ENCODE data around the gene GPR162. TPM values are rescaled to one million over a fixed set of nuclear protein-coding genes. Genes with fewer than 3 reads are reported as not detected.

Gene GPR162
- total and polyA plus RNA-seq, 7 donors, result 1.2 to 16.1 (median 7.3) TPM

- no peaks in the 10 kb centered on the region for H3K9me3 ChIP-seq
- peak; percentile 97 for DNase-seq
- H3K36me3 ChIP-seq, result peaks cover 0 to 18% (median 6%) of the 10 kb centered on the region in 4 donors
- no peaks in the 10 kb centered on the region for H3K27me3 ChIP-seq
- intact Hi-C loops (cut with DNase I), result loop anchor here (5.0 kb wide), 2 partner anchors 60 to 210 kb away; partner anchors contain the start of gene PTMS
- 4 to 12% methylated on average over 8 of the region's 8 CpGs for WGBS, 2 donors
- H3K4me1 ChIP-seq, result peaks cover 3 to 52% (median 35%) of the 10 kb centered on the region in 4 donors
- H3K27ac ChIP-seq, result peak overlapping the region; percentile 80 to 91 (median 86)
- H3K4me3 ChIP-seq, result peak overlapping the region in 1 of 4 donors; percentile 69
- TF ChIP-seq EP300 (IDR thresholded peaks at IDR 0.05) (no peak), CTCF (IDR thresholded peaks at IDR 0.05) (no peak), POLR2A (IDR thresholded peaks at IDR 0.05) (no peak), POLR2AphosphoS5 (IDR thresholded peaks at IDR 0.05) (peak in 1 of 4 donors; percentile 67)
Observed at GRCh38 chr12:6827437-6827911, 5.9 kb downstream of the GPR162 start.

DNA sequence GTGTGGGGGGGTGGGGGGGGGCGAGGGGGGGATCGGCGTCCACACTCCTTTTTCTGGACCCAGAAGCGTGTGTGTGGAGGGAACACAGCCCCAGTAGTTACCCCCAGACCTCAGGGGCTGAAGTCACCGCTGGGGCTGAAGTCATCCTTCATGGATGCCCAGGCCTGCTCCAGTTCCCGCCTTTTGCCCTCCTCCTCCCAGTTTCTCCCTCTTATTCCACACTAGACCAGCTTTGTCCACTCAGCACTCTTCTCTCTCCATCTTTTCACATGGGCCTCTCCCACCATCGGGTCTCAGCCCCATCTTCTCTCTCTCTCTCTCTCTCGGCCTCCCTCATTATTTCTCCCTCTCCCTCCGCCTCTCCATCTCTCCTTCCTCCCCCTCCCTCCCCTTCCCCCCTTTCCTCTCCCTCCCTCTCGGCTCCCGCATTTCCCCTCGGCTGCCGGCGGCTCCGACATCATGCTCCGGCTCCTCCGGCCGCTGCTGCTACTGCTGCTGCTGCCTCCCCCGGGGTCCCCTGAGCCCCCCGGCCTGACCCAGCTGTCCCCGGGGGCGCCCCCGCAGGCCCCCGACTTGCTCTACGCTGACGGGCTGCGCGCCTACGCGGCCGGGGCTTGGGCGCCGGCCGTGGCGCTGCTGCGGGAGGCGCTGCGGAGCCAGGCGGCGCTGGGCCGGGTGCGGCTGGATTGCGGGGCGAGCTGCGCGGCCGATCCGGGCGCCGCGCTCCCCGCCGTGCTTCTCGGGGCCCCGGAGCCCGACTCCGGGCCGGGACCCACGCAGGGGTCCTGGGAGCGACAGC is 6.6 kb downstream of the GPR162 start, which contains the start of gene P3H3:
TSS of gene P3H3 (plus strand) at position 426 of the 799 bp plus-strand sequence. CDS start at position 460, 34 bp downstream.
- Histone ChIP-seq H3K9me3 (no peaks in the 10 kb centered on the region), H3K27me3 (no peaks in the 10 kb centered on the region), H3K4me1 (peaks cover 3 to 52% (median 35%) of the 10 kb centered on the region in 4 donors), H3K36me3 (peaks cover 0 to 18% (median 6%) of the 10 kb centered on the region in 4 donors), H3K27ac (peak within 1 kb of the TSS; percentile 80 to 91 (median 86)), H3K4me3 (peak within 1 kb of the TSS; percentile 69 to 97 (median 82))
- intact Hi-C loops (cut with DNase I), result loop anchor here (5.0 kb wide), 2 partner anchors 61 to 211 kb away; partner anchors contain the start of gene PTMS
- 1 to 2% methylated on average over 59 to 60 of the region's 60 CpGs for WGBS, 2 donors
- DNase-seq, result no peak
- TF ChIP-seq CTCF (IDR thresholded peaks at IDR 0.05) (no peak), EP300 (IDR thresholded peaks at IDR 0.05) (no peak), POLR2AphosphoS5 (IDR thresholded peaks at IDR 0.05) (peak in 2 of 4 donors; percentile 26 to 54), POLR2A (IDR thresholded peaks at IDR 0.05) (no peak)

- Histone ChIP-seq H3K27ac (peak overlapping the region; percentile 80 to 91 (median 86)), H3K27me3 (no peaks in the 10 kb centered on the region), H3K4me1 (peaks cover 3 to 56% (median 38%) of the 10 kb centered on the region in 4 donors), H3K36me3 (peaks cover 0 to 24% (median 6%) of the 10 kb centered on the region in 4 donors), H3K4me3 (peak overlapping the region; percentile 69 to 97 (median 82)), H3K9me3 (no peaks in the 10 kb centered on the region)
- intact Hi-C loops (cut with DNase I), result loop anchor here (5.0 kb wide), 2 partner anchors 62 to 212 kb away; partner anchors contain the start of gene PTMS
- peak; percentile 84 for DNase-seq
- no peak for TF ChIP-seq POLR2A (IDR thresholded peaks at IDR 0.05)
- TF ChIP-seq POLR2AphosphoS5 (IDR thresholded peaks at IDR 0.05), result peak in 3 of 4 donors; percentile 50 to 65 (median 50)
- 1% methylated on average over 71 of the region's 71 CpGs for WGBS, 2 donors
Observed at GRCh38 chr12:6828781-6829535, 7.3 kb downstream of the GPR162 start.

- H3K9me3 ChIP-seq, result no peaks in the 10 kb centered on the region
- H3K4me3 ChIP-seq, result peak overlapping the region; percentile 69 to 97 (median 82)
- DNase-seq, result no peak
- 19 to 49% methylated on average over 19 of the region's 19 CpGs for WGBS, 2 donors
- TF ChIP-seq CTCF (IDR thresholded peaks at IDR 0.05) (peak in 1 of 4 experiments; percentile 21), POLR2AphosphoS5 (IDR thresholded peaks at IDR 0.05) (no peak)
- peaks cover 3 to 56% (median 38%) of the 10 kb centered on the region in 4 donors for H3K4me1 ChIP-seq
- no peaks in the 10 kb centered on the region for H3K27me3 ChIP-seq
- H3K36me3 ChIP-seq, result peaks cover 0 to 31% (median 6%) of the 10 kb centered on the region in 4 donors
- H3K27ac ChIP-seq, result peak overlapping the region; percentile 80 to 91 (median 86)
- intact Hi-C loops (cut with DNase I), result loop anchor here (5.0 kb wide), 2 partner anchors 62 to 212 kb away; partner anchors contain the start of gene PTMS
Observed at GRCh38 chr12:6829536-6830220, 8.1 kb downstream of the GPR162 start.

Data from sigmoid colon (tissue), 7 donors.